ENCODE data around the gene CCL8. TPM values are rescaled to one million over a fixed set of nuclear protein-coding genes. Genes with fewer than 3 reads are reported as not detected.

The CCL8 gene
- total RNA-seq, 2 experiments from 2014 or later = not detected

DNA sequence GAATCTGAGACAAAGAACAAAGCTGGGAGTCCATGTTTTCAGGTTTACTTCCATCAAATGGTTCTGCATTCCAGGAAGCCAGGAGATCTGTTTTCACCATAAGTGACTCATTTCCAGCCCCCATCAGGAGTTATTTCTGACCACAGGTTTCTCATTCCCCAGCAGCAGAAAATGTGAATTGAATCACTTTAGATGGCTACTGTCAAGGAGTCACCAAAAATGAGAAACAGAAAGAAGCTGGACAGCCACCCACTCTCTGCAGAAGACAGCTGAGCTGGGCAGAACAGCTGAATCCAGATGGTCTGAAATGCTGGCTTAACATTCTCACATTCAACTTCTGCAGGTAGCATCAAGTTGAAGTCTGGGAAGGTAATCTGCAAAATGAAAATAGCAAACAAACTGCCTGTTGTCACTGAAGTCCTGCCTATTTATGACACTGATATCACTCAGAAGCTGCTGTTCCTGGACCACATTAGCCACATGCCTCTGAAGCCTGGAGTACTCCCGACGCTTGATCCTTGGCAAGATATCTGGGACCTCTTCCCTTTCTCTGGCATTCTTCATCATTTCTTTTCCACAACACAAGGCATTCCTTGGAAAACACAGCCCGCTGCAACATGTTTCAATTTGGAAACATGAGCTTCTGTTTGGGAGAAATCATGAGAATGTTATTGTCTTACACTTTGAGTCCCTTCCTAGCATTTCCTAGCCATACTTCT, 18.4 kb upstream of the CCL8 start:
- no peak overlapping the region for H3K4me3 Mint-ChIP-seq
- H3K9me3 Mint-ChIP-seq (ENCODE audit: insufficient read depth) = no peaks in the 10 kb centered on the region
- no peak overlapping the region for H3K27ac Mint-ChIP-seq
- peaks cover 4% of the 10 kb centered on the region for H3K4me1 Mint-ChIP-seq (ENCODE audit: low read depth)
- H3K27me3 Mint-ChIP-seq (ENCODE audit: low read depth) = no peaks in the 10 kb centered on the region
- no peak for DNase-seq
- no peak for ATAC-seq
- CTCF ChIA-PET = interaction anchor here (3.5 kb wide), 1 partner anchor 61 kb away, joined by 13 read pairs; no protein-coding TSS in a partner anchor
- POLR2A ChIA-PET = interaction anchor here (1.2 kb wide), 1 partner anchor 15 kb away, joined by 4 read pairs; no protein-coding TSS in a partner anchor
- no peaks in the 10 kb centered on the region for H3K36me3 Mint-ChIP-seq (ENCODE audit: low read depth)

DNA sequence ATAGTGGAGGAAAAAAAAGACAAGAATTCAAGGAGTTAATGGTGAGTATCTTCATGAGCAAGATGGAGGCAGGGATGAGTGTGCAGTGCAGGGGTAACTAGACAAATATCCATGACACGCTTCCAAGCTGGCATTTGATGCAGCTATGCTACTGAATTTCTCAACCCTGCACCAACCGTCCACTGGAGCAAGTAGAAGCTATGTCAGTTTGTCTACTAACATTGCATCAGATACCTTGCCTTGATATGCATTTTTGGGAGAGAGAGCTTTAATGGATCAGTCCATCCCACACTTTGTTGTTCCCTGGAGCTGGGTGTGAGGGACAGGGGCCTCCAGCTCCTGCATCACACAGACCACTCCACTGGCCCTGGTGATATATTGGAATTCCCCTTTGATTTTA, 17.2 kb upstream of the CCL8 start:
- DNase-seq (no peak), ATAC-seq (no peak)
- Mint-ChIP-seq H3K27ac (no peak overlapping the region), H3K4me1 (ENCODE audit: low read depth) (peaks cover 4% of the 10 kb centered on the region), H3K36me3 (ENCODE audit: low read depth) (no peaks in the 10 kb centered on the region), H3K4me3 (no peak overlapping the region), H3K27me3 (ENCODE audit: low read depth) (no peaks in the 10 kb centered on the region), H3K9me3 (ENCODE audit: insufficient read depth) (no peaks in the 10 kb centered on the region)
- ChIA-PET CTCF (interaction anchor here (3.5 kb wide), 1 partner anchor 60 kb away, joined by 13 read pairs; no protein-coding TSS in a partner anchor), POLR2A (no interaction called here)

DNA sequence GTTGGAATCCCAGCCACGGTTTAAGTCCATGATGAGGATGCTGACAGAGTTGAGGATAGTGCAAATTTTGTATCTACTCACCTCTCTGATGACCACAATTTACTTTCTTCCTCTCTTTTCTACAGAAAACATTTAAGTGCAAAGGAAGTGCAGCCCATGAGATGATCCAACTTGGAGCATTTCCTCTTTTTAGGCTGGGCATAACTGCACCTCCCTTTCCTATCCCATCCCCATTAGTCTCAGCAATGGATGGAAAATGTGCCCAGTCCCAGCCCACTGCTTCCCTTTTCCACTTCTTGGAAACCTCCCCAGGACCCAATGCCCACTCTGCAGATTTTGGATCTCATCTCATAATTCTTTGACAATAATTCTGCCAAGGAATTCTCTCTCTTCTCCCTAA, 16.6 kb upstream of the CCL8 start:
- H3K27ac Mint-ChIP-seq = no peak overlapping the region
- H3K27me3 Mint-ChIP-seq (ENCODE audit: low read depth) = no peaks in the 10 kb centered on the region
- DNase-seq (no peak), ATAC-seq (no peak)
- CTCF ChIA-PET = interaction anchor here (3.5 kb wide), 1 partner anchor 59 kb away, joined by 13 read pairs; no protein-coding TSS in a partner anchor
- H3K9me3 Mint-ChIP-seq (ENCODE audit: insufficient read depth) = no peaks in the 10 kb centered on the region
- no peaks in the 10 kb centered on the region for H3K36me3 Mint-ChIP-seq (ENCODE audit: low read depth)
- peaks cover 8% of the 10 kb centered on the region for H3K4me1 Mint-ChIP-seq (ENCODE audit: low read depth)
- no peak overlapping the region for H3K4me3 Mint-ChIP-seq
- POLR2A ChIA-PET = no interaction called here

DNA sequence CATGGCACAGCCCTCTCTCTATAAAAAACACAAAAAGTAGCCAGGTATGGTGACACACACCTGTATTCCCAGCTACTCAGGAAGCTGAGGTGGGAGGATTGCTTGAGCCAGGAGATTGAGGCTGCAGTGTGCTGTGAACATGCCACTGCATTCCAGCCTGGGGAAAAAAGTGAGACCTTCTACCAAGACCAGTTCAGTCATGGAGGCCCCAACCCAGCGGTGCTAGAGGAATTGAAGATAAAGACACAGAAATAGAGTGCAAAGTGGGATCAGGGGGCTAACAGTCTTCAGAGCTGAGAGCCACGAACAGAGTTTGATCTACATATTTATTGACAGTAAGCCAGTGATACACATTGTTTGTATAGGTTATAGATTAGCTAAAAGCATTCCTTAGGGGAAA, 15.6 kb upstream of the CCL8 start:
- no peak overlapping the region for H3K4me3 Mint-ChIP-seq
- peaks cover 8% of the 10 kb centered on the region for H3K4me1 Mint-ChIP-seq (ENCODE audit: low read depth)
- H3K9me3 Mint-ChIP-seq (ENCODE audit: insufficient read depth) = no peaks in the 10 kb centered on the region
- H3K27ac Mint-ChIP-seq = no peak overlapping the region
- DNase-seq (no peak), ATAC-seq (no peak)
- H3K36me3 Mint-ChIP-seq (ENCODE audit: low read depth) = no peaks in the 10 kb centered on the region
- H3K27me3 Mint-ChIP-seq (ENCODE audit: low read depth) = no peaks in the 10 kb centered on the region
- POLR2A ChIA-PET = no interaction called here
- CTCF ChIA-PET = interaction anchor here (3.5 kb wide), 1 partner anchor 58 kb away, joined by 13 read pairs; no protein-coding TSS in a partner anchor

DNA sequence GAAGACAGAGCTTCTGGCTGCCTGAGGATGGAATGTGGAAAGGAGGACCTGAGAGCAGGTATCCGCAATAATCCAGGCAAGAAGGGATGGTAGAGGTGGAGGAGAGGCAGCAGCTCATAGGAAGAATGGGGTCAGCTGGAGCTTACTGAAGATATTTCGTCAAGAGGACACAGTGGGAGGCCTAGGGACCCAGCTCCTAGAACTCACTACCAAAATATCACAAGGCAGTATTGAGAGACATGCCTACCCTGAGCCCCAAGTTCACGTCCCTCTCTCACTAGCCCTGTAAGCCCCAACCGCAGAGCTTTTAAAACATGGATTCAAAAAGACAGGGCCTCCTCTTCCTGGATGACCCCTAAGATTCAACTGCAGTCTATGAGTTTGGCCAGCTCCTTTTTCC, 14.2 kb upstream of the CCL8 start:
- Mint-ChIP-seq H3K4me3 (no peak overlapping the region), H3K9me3 (ENCODE audit: insufficient read depth) (no peaks in the 10 kb centered on the region), H3K27me3 (ENCODE audit: low read depth) (no peaks in the 10 kb centered on the region), H3K36me3 (ENCODE audit: low read depth) (no peaks in the 10 kb centered on the region), H3K4me1 (ENCODE audit: low read depth) (peaks cover 8% of the 10 kb centered on the region), H3K27ac (no peak overlapping the region)
- ATAC-seq (no peak), DNase-seq (no peak)
- ChIA-PET POLR2A (no interaction called here), CTCF (interaction anchor here (0.7 kb wide), 2 partner anchors 18 to 56 kb away, joined by 3 read pairs; no protein-coding TSS in a partner anchor)

DNA sequence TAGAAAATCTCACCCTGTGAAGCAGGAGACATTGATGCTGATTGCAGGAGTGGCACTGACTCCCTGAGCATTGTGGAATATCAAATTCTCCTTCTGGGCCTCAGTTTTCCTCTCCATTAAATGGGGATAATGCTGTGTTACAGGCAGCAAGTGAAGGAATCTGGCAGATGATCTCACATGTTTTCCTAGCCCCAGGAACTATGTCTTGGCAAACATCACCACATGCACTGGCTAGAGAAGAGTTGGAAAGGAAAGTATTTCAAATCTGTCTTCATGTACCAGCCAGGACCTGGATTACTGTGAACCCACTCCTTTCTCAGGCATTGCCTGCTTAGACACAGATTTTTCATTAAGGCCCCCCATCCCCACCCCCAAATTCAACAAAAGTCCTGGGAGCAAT, 13.6 kb upstream of the CCL8 start:
- H3K36me3 Mint-ChIP-seq (ENCODE audit: low read depth) = no peaks in the 10 kb centered on the region

DNA sequence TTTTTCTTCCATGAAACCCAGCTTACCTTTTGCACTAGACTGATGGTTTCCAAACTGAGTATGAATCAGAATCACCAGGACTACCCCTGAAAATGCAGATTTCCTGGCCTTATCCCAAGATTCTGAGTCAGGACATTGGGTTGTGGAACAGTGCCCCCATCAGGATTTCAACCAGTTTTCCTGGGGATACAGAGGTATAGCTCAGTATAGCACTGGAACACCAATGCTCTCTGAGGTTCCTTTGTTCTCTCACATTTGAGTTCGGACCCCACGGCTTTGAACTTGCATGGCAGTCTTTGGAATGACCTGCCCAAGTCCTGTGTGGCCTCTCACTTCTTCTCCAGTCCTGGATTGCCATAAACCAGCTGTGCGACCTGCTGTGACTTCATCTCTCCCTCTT, 12.8 kb upstream of the CCL8 start:
- peaks cover 4% of the 10 kb centered on the region for H3K4me1 Mint-ChIP-seq (ENCODE audit: low read depth)
- H3K4me3 Mint-ChIP-seq = no peak overlapping the region
- no peak overlapping the region for H3K27ac Mint-ChIP-seq
- ChIA-PET CTCF (no interaction called here), POLR2A (no interaction called here)
- DNase-seq (no peak), ATAC-seq (no peak)
- no peaks in the 10 kb centered on the region for H3K9me3 Mint-ChIP-seq (ENCODE audit: insufficient read depth)
- peaks cover 4% of the 10 kb centered on the region for H3K27me3 Mint-ChIP-seq (ENCODE audit: low read depth)
- H3K36me3 Mint-ChIP-seq (ENCODE audit: low read depth) = no peaks in the 10 kb centered on the region

More for the DNA sequence above, 13.6 kb upstream of the CCL8 start:
- no peak for DNase-seq
- Mint-ChIP-seq H3K4me1 (ENCODE audit: low read depth) (peaks cover 8% of the 10 kb centered on the region), H3K27ac (no peak overlapping the region), H3K27me3 (ENCODE audit: low read depth) (peaks cover 2% of the 10 kb centered on the region), H3K9me3 (ENCODE audit: insufficient read depth) (no peaks in the 10 kb centered on the region), H3K4me3 (no peak overlapping the region)
- CTCF ChIA-PET = no interaction called here
- POLR2A ChIA-PET = no interaction called here
- ATAC-seq = no peak

DNA sequence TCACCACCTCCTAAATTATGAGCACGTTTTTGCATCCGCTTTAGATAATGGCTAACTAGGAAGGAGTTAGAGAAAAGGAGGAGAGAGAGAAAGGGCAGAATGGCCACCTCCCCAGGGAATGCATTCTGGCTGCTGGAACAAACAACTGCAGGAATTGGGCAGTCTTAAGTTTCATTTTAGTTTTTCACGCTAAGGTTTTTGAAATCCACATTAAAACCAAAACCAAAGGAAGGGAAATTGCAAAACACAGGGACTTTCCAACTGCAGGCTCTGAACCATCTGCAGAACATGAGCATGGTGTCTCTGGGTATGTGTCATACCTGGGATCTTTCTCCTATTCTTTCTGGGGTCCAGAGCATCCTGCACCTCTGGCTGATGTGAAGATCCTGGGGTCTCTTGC, 12.1 kb upstream of the CCL8 start:
- Mint-ChIP-seq H3K36me3 (ENCODE audit: low read depth) (no peaks in the 10 kb centered on the region), H3K27me3 (ENCODE audit: low read depth) (peaks cover 5% of the 10 kb centered on the region), H3K4me3 (no peak overlapping the region), H3K4me1 (ENCODE audit: low read depth) (peaks cover 4% of the 10 kb centered on the region), H3K27ac (no peak overlapping the region), H3K9me3 (ENCODE audit: insufficient read depth) (no peaks in the 10 kb centered on the region)
- ChIA-PET CTCF (interaction anchor here (2.9 kb wide), 1 partner anchor 54 kb away, joined by 11 read pairs; no protein-coding TSS in a partner anchor), POLR2A (no interaction called here)
- ATAC-seq (no peak), DNase-seq (no peak)

DNA sequence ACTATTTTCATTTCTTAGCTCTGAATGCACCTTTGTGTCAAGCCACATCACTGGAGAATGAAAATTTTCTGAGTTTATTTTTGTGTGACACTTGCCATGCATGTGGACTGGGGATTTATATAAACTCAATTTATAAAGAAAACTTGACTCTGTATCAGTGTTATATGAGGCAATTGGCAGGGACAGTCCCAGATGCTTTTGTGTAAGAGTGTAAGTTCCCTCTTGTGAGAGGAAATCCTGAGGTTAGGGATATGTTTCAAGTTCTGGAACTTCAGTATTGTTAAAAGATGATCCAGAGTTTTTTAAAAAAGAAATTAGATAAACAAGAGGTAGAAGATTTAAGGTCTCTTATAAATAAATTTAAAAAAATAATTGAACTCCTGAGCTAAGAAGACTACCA, 10.9 kb upstream of the CCL8 start:
- ATAC-seq (no peak), DNase-seq (no peak)
- H3K27me3 Mint-ChIP-seq (ENCODE audit: low read depth) = peaks cover 14% of the 10 kb centered on the region
- POLR2A ChIA-PET = no interaction called here
- H3K4me3 Mint-ChIP-seq = no peak overlapping the region
- CTCF ChIA-PET = interaction anchor here (2.9 kb wide), 1 partner anchor 53 kb away, joined by 11 read pairs; no protein-coding TSS in a partner anchor
- H3K27ac Mint-ChIP-seq = no peak overlapping the region
- peaks cover 4% of the 10 kb centered on the region for H3K4me1 Mint-ChIP-seq (ENCODE audit: low read depth)
- no peaks in the 10 kb centered on the region for H3K9me3 Mint-ChIP-seq (ENCODE audit: insufficient read depth)
- no peaks in the 10 kb centered on the region for H3K36me3 Mint-ChIP-seq (ENCODE audit: low read depth)

DNA sequence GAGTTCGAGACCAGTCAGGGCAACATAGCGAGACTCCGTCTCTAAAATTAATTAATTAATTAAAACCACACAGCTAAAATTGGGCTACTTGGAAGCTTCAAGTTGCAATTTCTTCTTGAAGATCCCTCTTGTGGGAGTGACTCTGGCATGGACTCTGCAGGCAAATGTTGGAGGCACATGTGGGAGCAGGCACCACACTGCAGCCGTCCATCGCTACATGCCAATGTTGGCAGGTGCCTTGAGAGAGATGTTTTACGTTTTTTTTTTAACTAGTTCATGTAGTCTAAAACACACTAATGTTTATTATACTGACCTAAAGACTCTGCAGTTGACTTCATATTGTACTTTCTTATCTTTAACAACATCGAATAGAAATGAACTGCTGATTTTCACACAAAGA, 7.9 kb upstream of the CCL8 start:
- no peak for DNase-seq
- CTCF ChIA-PET = no interaction called here
- H3K36me3 Mint-ChIP-seq (ENCODE audit: low read depth) = no peaks in the 10 kb centered on the region
- H3K4me3 Mint-ChIP-seq = no peak overlapping the region
- POLR2A ChIA-PET = no interaction called here
- H3K27me3 Mint-ChIP-seq (ENCODE audit: low read depth) = peaks cover 26% of the 10 kb centered on the region
- no peak for ATAC-seq
- H3K9me3 Mint-ChIP-seq (ENCODE audit: insufficient read depth) = no peaks in the 10 kb centered on the region
- H3K27ac Mint-ChIP-seq = no peak overlapping the region
- peaks cover 4% of the 10 kb centered on the region for H3K4me1 Mint-ChIP-seq (ENCODE audit: low read depth)

DNA sequence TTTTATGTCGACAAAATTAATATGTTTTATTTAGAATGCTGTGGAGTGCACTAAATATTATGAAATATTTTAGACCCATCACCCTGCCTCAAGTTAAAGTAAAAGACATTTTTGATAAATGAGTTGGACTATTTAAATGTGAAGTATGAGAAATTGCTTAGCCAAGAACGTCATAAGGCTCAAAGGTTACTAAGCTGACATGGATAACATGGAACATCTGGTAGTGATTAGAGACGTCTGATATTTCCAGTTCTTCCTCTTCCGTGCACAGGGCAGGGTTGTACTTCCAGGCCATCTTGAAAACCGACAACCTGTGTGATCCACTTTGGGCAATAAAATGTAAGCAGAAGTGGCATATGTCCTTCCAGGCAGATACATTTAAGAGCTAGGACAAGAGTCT, 7.2 kb upstream of the CCL8 start:
- no peak for DNase-seq
- POLR2A ChIA-PET = no interaction called here
- H3K36me3 Mint-ChIP-seq (ENCODE audit: low read depth) = no peaks in the 10 kb centered on the region
- H3K27me3 Mint-ChIP-seq (ENCODE audit: low read depth) = peaks cover 28% of the 10 kb centered on the region
- ATAC-seq = no peak
- H3K4me1 Mint-ChIP-seq (ENCODE audit: low read depth) = peaks cover 4% of the 10 kb centered on the region
- no peak overlapping the region for H3K27ac Mint-ChIP-seq
- H3K9me3 Mint-ChIP-seq (ENCODE audit: insufficient read depth) = no peaks in the 10 kb centered on the region
- no peak overlapping the region for H3K4me3 Mint-ChIP-seq
- CTCF ChIA-PET = no interaction called here

DNA sequence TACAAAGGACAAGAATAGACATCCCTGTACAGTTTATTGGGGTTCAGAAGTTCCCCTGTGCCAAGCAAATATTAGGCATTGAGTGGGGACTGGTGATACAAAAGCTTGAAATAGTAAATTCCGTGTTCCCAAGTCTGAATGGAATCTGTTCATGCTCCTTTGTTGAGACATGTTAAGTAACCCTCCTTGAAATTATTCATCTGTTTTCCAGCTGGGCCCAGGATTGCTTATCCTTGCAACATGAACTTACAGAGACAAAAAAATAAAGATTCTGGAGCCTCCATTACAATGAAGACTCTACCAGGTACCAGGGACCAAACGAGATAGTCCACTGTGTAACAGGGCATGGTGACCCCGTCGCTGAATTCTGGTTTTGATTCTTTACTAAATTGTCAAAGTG, 6.1 kb upstream of the CCL8 start:
- H3K27ac Mint-ChIP-seq = no peak overlapping the region
- ATAC-seq = no peak
- no peaks in the 10 kb centered on the region for H3K36me3 Mint-ChIP-seq (ENCODE audit: low read depth)
- no peak for DNase-seq
- peaks cover 32% of the 10 kb centered on the region for H3K27me3 Mint-ChIP-seq (ENCODE audit: low read depth)
- ChIA-PET POLR2A (no interaction called here), CTCF (no interaction called here)
- no peaks in the 10 kb centered on the region for H3K4me1 Mint-ChIP-seq (ENCODE audit: low read depth)
- no peak overlapping the region for H3K4me3 Mint-ChIP-seq
- no peaks in the 10 kb centered on the region for H3K9me3 Mint-ChIP-seq (ENCODE audit: insufficient read depth)

DNA sequence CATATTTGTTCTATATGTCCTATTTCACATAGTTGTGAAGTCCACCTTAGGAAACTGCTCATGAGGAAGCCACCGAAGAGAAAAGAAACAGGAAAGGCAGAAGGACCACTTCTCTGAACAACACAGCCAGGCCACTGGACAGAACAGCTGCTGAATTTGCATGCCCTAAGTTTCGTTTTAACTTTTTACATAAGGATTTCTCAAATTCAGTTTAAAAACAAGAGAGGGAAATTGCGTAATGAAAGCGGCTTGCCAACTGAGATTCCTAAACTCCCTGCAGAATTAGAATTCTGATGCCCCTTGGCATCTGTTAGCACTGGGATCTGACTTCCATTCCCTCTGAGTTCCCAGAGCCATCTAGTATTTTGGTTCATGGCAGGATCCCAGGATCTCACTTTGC, 5.0 kb upstream of the CCL8 start:
- ATAC-seq (no peak), DNase-seq (no peak)
- peaks cover 32% of the 10 kb centered on the region for H3K27me3 Mint-ChIP-seq (ENCODE audit: low read depth)
- H3K27ac Mint-ChIP-seq = no peak overlapping the region
- ChIA-PET CTCF (no interaction called here), POLR2A (no interaction called here)
- no peak overlapping the region for H3K4me3 Mint-ChIP-seq
- H3K36me3 Mint-ChIP-seq (ENCODE audit: low read depth) = no peaks in the 10 kb centered on the region
- no peaks in the 10 kb centered on the region for H3K4me1 Mint-ChIP-seq (ENCODE audit: low read depth)
- H3K9me3 Mint-ChIP-seq (ENCODE audit: insufficient read depth) = no peaks in the 10 kb centered on the region
